Epithelial cell of esophagus (primary cell): Measurements from ENCODE around the gene BPIFB3.
"Not testable (repeated sequence)": the region's sequence is repeated elsewhere in the genome, so short reads cannot be mapped to it uniquely, and the experiment has no call there.

Experiments
- DNase-seq: peaks from one replicate; pipeline ENCODE4 v3.0.0; 2010; ENCODE audit warnings: low read depth
- H3K4me3 ChIP-seq: 2 replicates; pipeline ENCODE4 v1.5.1; 2011; ENCODE audit warnings: mild to moderate bottlenecking, low read length, control low read depth
- CTCF ChIP-seq: IDR thresholded peaks from 2 replicates; pipeline ENCODE4 v1.5.1; 2011; ENCODE audit warnings: low read depth, mild to moderate bottlenecking, low read length, control low read depth, inconsistent platforms; ENCODE audit not compliant: insufficient read depth; ENCODE audit errors: missing control alignments

The BPIFB3 gene

DNA sequence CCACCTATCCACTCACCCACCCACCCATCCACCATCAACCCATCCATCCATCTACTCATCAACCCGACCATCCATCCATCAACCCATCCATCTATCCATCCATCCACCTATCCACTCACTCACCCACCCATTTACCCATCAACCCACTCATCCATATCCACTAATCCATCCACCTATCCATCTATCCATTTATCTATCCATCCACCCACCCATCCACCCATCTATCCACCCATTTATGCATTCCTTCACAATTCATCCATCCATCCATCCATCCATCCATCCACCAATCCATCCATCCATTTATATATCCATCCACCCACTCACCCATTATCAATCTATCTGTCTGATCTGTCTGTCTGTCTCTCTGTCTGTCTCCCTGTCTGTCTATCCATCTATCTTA, 39.9 kb downstream of the BPIFB3 start:
- no peak overlapping the region for H3K4me3 ChIP-seq
- TF ChIP-seq CTCF, result no peak
- no peak for DNase-seq

GRCh38 chr20:33095249-33095648, 41.5 kb downstream of the BPIFB3 start:
- no peak for DNase-seq
- TF ChIP-seq CTCF, result no peak
- no peak overlapping the region for H3K4me3 ChIP-seq

- H3K4me3 ChIP-seq, result not testable (repeated sequence)
- peak; percentile 57 for TF ChIP-seq CTCF
- DNase-seq, result peak; percentile 41
Observed at GRCh38 chr20:33095902-33096584, 42.3 kb downstream of the BPIFB3 start.

GRCh38 chr20:33097001-33097400, 43.3 kb downstream of the BPIFB3 start:
- H3K4me3 ChIP-seq, result no peak overlapping the region
- no peak for TF ChIP-seq CTCF
- no peak for DNase-seq

DNA sequence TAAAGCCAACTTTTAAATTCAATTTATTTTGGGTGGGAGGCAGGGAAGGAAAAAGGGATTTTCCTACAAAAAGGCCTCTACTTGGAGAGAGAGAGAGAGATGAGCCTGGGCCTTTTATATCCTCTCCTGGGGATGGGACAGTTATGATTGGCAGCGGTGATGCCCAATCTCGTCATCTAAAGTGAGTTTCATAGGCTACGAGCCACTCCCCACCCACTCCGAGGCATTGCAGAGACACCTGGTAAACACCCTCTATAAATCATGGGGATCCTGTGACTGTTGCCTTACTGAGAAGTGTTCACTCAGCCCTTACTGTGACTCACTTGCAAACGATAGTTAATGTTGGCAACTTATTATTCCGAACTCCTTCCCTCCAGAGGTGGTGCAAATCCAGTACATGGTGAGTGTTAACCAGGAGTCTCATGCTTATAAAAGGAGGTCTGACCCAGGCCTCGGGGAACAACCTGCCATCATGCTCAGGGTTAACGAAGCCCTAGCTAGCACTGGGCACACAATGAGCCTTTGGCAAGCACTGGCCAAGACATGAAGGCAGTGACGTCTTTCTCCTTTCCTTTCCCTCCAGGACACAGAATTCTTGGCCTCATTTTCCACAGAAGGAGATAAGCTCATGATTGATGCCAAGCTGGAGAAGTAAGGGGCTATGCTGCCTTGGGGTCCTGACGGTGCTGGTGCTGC, 46.3 kb downstream of the BPIFB3 start:
- H3K4me3 ChIP-seq, result no peak overlapping the region
- no peak for DNase-seq
- TF ChIP-seq CTCF, result no peak

- DNase-seq, result no peak
- no peak for TF ChIP-seq CTCF
- H3K4me3 ChIP-seq, result no peak overlapping the region
Observed at GRCh38 chr20:33103556-33103955, 49.9 kb downstream of the BPIFB3 start.

- no peak for TF ChIP-seq CTCF
- DNase-seq, result no peak
- no peak overlapping the region for H3K4me3 ChIP-seq
Observed at GRCh38 chr20:33104336-33104735, 50.6 kb downstream of the BPIFB3 start.
